ENCODE data around the gene SOS1.

GRCh38 chr2:39127973-39128372 lies 7.1 kb upstream of the SOS1 start:
- TF ChIP-seq SIN3A (IDR thresholded peaks at IDR 0.05; ENCODE audit: borderline replicate concordance, low read depth, low read length), result no peak
- TF ChIP-seq, protein P1, sequence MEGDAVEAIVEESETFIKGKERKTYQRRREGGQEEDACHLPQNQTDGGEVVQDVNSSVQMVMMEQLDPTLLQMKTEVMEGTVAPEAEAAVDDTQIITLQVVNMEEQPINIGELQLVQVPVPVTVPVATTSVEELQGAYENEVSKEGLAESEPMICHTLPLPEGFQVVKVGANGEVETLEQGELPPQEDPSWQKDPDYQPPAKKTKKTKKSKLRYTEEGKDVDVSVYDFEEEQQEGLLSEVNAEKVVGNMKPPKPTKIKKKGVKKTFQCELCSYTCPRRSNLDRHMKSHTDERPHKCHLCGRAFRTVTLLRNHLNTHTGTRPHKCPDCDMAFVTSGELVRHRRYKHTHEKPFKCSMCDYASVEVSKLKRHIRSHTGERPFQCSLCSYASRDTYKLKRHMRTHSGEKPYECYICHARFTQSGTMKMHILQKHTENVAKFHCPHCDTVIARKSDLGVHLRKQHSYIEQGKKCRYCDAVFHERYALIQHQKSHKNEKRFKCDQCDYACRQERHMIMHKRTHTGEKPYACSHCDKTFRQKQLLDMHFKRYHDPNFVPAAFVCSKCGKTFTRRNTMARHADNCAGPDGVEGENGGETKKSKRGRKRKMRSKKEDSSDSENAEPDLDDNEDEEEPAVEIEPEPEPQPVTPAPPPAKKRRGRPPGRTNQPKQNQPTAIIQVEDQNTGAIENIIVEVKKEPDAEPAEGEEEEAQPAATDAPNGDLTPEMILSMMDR (IDR thresholded peaks at IDR 0.05), result no peak
- TF ChIP-seq FOXM1 (IDR thresholded peaks at IDR 0.05; ENCODE audit: low read depth), result no peak
- TF ChIP-seq EZH2phosphoT487 (IDR thresholded peaks at IDR 0.05; ENCODE audit: borderline replicate concordance, low read depth), result no peak
- no peak for TF ChIP-seq GABPA (IDR thresholded peaks at IDR 0.05; ENCODE audit: low read depth)
- TF ChIP-seq REST (IDR thresholded peaks at IDR 0.05; ENCODE audit: low read depth, low read length), result no peak
- TF ChIP-seq RFX5 (IDR thresholded peaks at IDR 0.05; ENCODE audit: low read length), result no peak
- no peak for TF ChIP-seq ZBTB33 (IDR thresholded peaks at IDR 0.05; ENCODE audit: borderline replicate concordance, low read depth)
- TF ChIP-seq, protein P2, sequence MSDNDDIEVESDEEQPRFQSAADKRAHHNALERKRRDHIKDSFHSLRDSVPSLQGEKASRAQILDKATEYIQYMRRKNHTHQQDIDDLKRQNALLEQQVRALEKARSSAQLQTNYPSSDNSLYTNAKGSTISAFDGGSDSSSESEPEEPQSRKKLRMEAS (IDR thresholded peaks at IDR 0.05; ENCODE audit: low read depth), result no peak
- TF ChIP-seq FOXJ3 (CRISPR knock-in tag; IDR thresholded peaks at IDR 0.05), result 0 out of 2 replicates have a peak, but pooled peaks have one; percentile 66
- TF ChIP-seq POLR2AphosphoS5 (IDR thresholded peaks at IDR 0.05; ENCODE audit: low read depth, low read length), result no peak
